ENCODE data around the gene GALNS. TPM values are rescaled to one million over a fixed set of nuclear protein-coding genes. Genes with fewer than 3 reads are reported as not detected.

Gene GALNS
- total RNA-seq, 1 donor from 2014 or later: 24.7 TPM

DNA sequence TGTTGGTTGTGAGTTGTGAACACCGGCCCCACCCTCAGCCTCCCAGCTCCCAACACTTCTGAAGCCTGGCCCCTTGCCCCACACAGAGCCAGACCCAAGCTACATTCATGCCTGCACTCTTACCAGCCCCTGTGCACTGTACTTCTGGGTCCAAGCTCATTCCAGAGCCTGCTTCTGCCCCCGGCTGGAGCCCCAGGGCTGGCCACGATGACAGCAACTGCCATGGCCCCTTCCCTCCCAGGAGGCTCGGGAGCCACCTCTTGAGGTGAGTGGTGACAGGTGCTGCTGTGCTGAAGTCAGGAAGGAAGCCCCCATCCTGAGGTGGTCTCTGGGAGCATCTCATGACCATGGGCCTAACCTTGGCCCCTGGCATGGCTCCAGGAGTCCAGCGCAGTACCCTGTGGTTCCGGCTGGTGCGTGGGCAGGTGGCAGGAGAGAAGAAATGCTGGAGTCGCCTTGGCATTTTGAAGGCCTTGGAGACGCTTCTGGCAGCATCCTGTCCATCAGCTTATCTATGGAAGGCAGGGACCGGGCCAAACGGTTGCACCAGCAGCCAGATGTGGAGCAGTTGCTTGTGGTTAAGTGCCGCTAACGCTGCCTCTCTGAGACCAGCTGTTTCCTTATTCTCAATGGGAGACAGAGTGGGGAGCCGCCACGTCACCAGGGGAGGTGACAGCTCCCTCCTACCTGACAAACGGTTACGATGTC is 57.0 kb downstream of the GALNS start:
- Mint-ChIP-seq H3K36me3 (ENCODE audit: low read depth, unreplicated experiment) (no peaks in the 10 kb centered on the region), H3K4me3 (ENCODE audit: unreplicated experiment) (no peak overlapping the region), H3K9me3 (ENCODE audit: unreplicated experiment) (no peaks in the 10 kb centered on the region), H3K27ac (ENCODE audit: unreplicated experiment) (no peak overlapping the region), H3K4me1 (ENCODE audit: unreplicated experiment) (no peaks in the 10 kb centered on the region), H3K27me3 (ENCODE audit: unreplicated experiment) (peaks cover 4% of the 10 kb centered on the region)
- DNase-seq (ENCODE audit: low spot score): no peak
- TF ChIP-seq, protein P1, sequence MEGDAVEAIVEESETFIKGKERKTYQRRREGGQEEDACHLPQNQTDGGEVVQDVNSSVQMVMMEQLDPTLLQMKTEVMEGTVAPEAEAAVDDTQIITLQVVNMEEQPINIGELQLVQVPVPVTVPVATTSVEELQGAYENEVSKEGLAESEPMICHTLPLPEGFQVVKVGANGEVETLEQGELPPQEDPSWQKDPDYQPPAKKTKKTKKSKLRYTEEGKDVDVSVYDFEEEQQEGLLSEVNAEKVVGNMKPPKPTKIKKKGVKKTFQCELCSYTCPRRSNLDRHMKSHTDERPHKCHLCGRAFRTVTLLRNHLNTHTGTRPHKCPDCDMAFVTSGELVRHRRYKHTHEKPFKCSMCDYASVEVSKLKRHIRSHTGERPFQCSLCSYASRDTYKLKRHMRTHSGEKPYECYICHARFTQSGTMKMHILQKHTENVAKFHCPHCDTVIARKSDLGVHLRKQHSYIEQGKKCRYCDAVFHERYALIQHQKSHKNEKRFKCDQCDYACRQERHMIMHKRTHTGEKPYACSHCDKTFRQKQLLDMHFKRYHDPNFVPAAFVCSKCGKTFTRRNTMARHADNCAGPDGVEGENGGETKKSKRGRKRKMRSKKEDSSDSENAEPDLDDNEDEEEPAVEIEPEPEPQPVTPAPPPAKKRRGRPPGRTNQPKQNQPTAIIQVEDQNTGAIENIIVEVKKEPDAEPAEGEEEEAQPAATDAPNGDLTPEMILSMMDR (IDR thresholded peaks at IDR 0.05; ENCODE audit: unreplicated experiment): no peak

DNA sequence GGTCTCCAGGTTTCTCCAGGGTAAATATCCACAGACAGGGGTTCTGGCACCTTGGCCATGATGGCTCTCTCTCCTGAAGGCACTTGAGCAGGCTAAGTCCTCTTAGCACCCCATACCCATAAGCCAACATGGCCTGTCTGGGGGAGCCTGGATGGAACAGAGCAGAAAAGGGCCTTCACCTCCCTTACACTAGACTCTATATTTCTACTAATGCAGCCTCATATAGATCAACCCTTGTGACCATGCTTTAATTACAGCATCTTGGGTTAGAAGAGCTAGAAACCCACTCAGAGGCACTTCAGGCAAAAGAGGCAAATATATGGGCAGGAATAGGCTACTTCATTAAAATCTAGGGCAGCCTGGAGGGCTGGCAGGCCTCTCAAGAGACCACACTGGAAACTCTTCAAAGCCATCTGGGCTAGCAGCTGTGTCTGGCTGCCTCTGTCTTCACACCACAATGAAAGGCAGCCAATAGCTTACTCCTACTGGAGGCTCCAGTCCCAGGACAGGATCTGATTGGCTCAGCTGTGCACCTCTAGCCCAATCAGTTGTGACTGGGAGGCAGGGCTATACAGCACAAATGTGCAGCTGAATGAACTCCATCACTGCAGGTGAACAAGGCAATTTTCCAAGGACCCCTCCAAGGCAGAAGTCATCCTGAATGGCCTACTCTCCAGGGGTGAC is 57.8 kb downstream of the GALNS start:
- no peaks in the 10 kb centered on the region for H3K27me3 Mint-ChIP-seq (ENCODE audit: unreplicated experiment)
- TF ChIP-seq, protein P1 (IDR thresholded peaks at IDR 0.05; ENCODE audit: unreplicated experiment): no peak
- H3K4me3 Mint-ChIP-seq (ENCODE audit: unreplicated experiment): no peak overlapping the region
- H3K36me3 Mint-ChIP-seq (ENCODE audit: low read depth, unreplicated experiment): no peaks in the 10 kb centered on the region
- no peak for DNase-seq (ENCODE audit: low spot score)
- H3K27ac Mint-ChIP-seq (ENCODE audit: unreplicated experiment): no peak overlapping the region
- H3K9me3 Mint-ChIP-seq (ENCODE audit: unreplicated experiment): no peaks in the 10 kb centered on the region
- no peaks in the 10 kb centered on the region for H3K4me1 Mint-ChIP-seq (ENCODE audit: unreplicated experiment)

DNA sequence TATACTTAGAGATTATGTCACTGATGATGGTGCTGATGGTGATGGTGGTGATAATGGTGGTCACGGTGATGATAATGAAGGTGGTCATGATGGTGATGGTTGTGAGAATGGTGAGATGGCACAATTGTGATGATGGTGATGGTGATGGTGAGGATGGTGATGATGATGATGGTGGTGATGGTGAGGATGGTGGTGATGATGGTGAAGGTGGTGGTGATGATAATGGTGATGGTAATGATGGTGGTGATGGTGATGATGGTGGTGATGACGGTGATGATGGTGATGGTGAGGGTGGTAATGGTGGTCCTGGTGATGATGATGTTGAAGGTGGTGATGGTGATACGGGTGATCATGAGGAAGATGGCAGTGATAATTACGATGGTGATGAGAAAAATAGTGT is 58.7 kb downstream of the GALNS start:
- H3K4me3 Mint-ChIP-seq (ENCODE audit: unreplicated experiment): no peak overlapping the region
- no peaks in the 10 kb centered on the region for H3K9me3 Mint-ChIP-seq (ENCODE audit: unreplicated experiment)
- H3K27ac Mint-ChIP-seq (ENCODE audit: unreplicated experiment): no peak overlapping the region
- TF ChIP-seq, protein P1 (IDR thresholded peaks at IDR 0.05; ENCODE audit: unreplicated experiment): no peak
- no peak for DNase-seq (ENCODE audit: low spot score)
- H3K27me3 Mint-ChIP-seq (ENCODE audit: unreplicated experiment): no peaks in the 10 kb centered on the region
- H3K36me3 Mint-ChIP-seq (ENCODE audit: low read depth, unreplicated experiment): no peaks in the 10 kb centered on the region
- no peaks in the 10 kb centered on the region for H3K4me1 Mint-ChIP-seq (ENCODE audit: unreplicated experiment)

DNA sequence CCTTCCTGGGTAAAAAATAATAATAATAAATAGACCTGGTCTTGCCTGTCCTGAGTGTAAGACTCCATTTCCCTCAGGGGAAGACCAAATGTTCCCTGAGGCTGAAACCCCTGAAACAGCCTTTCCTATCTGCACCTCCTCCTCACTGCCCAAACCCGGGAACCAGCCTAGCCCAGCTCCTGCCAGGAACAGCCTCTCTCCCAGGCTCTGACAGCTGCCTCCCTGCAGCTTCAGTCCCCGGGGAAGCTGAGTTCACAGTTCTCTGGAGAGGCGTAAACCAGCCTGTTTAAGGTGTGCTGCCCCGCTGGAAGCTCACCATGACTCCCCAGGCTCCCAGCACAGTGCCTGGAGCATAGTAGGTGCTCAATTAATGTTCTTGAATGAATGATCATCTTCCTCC is 60.5 kb downstream of the GALNS start:
- no peaks in the 10 kb centered on the region for H3K27me3 Mint-ChIP-seq (ENCODE audit: unreplicated experiment)
- no peak overlapping the region for H3K4me3 Mint-ChIP-seq (ENCODE audit: unreplicated experiment)
- no peaks in the 10 kb centered on the region for H3K36me3 Mint-ChIP-seq (ENCODE audit: low read depth, unreplicated experiment)
- H3K4me1 Mint-ChIP-seq (ENCODE audit: unreplicated experiment): no peaks in the 10 kb centered on the region
- TF ChIP-seq, protein P1 (IDR thresholded peaks at IDR 0.05; ENCODE audit: unreplicated experiment): no peak
- no peaks in the 10 kb centered on the region for H3K9me3 Mint-ChIP-seq (ENCODE audit: unreplicated experiment)
- H3K27ac Mint-ChIP-seq (ENCODE audit: unreplicated experiment): no peak overlapping the region
- no peak for DNase-seq (ENCODE audit: low spot score)

All from endothelial cell (in vitro differentiated cells).